Peyer's patch (tissue), 4 donors: Measurements from ENCODE around the gene PALS2. TPM values are rescaled to one million over a fixed set of nuclear protein-coding genes. Genes with fewer than 3 reads are reported as not detected.

Experiments
- DNase-seq, 3 donors: peaks; one replicate each; pipeline ENCODE4 v3.0.0-alpha.2; 2017 to 2019
- H3K27ac ChIP-seq, 4 donors: fragments of 200-600 bp; sonication (generic); one replicate each; pipeline ENCODE4 v1.5.1; 2016 to 2019
- H3K27me3 ChIP-seq, 2 donors: fragments of 200-600 bp; sonication (generic); one replicate each; pipeline ENCODE4 v1.5.1; 2019
- H3K36me3 ChIP-seq, 3 donors: fragments of 200-600 bp; sonication (generic); one replicate each; pipeline ENCODE4 v1.5.1; 2016 to 2019
- H3K4me1 ChIP-seq, 4 donors: fragments of 200-600 bp; sonication (generic); one replicate each; pipeline ENCODE4 v1.5.1; 2016 to 2019
- H3K4me3 ChIP-seq, 4 donors: fragments of 200-600 bp; sonication (generic); 1 replicate in 3 of 4; 2 replicates in 1 of 4; pipeline ENCODE4 v1.5.1; 2016 to 2019; ENCODE audit warnings: mild to moderate bottlenecking in 1 of 4
- H3K9me3 ChIP-seq, 4 donors: fragments of 200-600 bp; sonication (generic); one replicate each; pipeline ENCODE4 v1.5.1; 2016 to 2019; ENCODE audit warnings: mild to moderate bottlenecking in 1 of 4
- POLR2A ChIP-seq, 2 donors: fragments of 450-650 bp; IDR thresholded peaks; one replicate each; pipeline ENCODE4 v1.5.1; 2017; ENCODE audit warnings: antibody characterized with exemption in 2 of 2, mild to moderate bottlenecking in 2 of 2, moderate library complexity in 2 of 2
- total RNA-seq, 4 donors: library from RNA; depleted of rRNA; stranded (reverse); fragments of >200 nt; gene quantifications; one replicate each; pipeline ENCODE4 v1.1.0, GENCODE V29; 2016
- TF ChIP-seq, protein P1 (sequence below), 6 experiments: fragments of 450-650 bp in 4 of 6; fragments of 200-600 bp in 2 of 6; sonication (generic) in 1 of 6; IDR thresholded peaks; one replicate each; pipeline ENCODE4 v1.5.1; 2017 to 2019; ENCODE audit warnings: antibody characterized with exemption in 6 of 6, mild to moderate bottlenecking in 3 of 6, moderate library complexity in 1 of 6

The PALS2 gene
- total RNA-seq, 4 donors from 2014 or later: 15.3 to 24.8 (median 20.3) TPM

- no peak for TF ChIP-seq POLR2A (IDR thresholded peaks at IDR 0.05)
- TF ChIP-seq, protein P1, sequence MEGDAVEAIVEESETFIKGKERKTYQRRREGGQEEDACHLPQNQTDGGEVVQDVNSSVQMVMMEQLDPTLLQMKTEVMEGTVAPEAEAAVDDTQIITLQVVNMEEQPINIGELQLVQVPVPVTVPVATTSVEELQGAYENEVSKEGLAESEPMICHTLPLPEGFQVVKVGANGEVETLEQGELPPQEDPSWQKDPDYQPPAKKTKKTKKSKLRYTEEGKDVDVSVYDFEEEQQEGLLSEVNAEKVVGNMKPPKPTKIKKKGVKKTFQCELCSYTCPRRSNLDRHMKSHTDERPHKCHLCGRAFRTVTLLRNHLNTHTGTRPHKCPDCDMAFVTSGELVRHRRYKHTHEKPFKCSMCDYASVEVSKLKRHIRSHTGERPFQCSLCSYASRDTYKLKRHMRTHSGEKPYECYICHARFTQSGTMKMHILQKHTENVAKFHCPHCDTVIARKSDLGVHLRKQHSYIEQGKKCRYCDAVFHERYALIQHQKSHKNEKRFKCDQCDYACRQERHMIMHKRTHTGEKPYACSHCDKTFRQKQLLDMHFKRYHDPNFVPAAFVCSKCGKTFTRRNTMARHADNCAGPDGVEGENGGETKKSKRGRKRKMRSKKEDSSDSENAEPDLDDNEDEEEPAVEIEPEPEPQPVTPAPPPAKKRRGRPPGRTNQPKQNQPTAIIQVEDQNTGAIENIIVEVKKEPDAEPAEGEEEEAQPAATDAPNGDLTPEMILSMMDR (IDR thresholded peaks at IDR 0.05): no peak
- no peak for DNase-seq
- H3K27ac ChIP-seq: no peak overlapping the region
- no peaks in the 10 kb centered on the region for H3K9me3 ChIP-seq
- H3K4me1 ChIP-seq: no peaks in the 10 kb centered on the region
- H3K4me3 ChIP-seq: no peak overlapping the region
- no peaks in the 10 kb centered on the region for H3K27me3 ChIP-seq
- no peaks in the 10 kb centered on the region for H3K36me3 ChIP-seq
These were observed 29.7 kb downstream of the PALS2 start for GRCh38 chr7:24602860-24603456.

DNA sequence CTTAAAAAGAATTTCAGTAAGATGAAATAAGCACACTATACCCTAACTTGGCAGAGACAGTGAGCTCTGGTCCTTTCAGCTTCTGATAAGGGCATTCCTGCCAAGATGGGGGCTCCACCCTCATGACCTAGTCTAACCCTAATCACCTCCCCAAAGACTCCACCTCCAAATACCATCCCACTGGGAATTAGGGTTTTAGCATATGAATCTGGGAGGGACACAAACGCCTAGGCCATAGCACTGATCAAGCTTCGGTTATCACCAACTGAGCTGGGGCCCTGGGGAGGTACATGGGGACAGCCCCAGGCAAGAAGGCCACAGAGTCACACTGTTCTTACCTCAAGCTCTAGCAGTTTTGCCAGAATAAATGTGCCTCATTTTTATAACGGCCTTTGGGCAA, 31.4 kb downstream of the PALS2 start:
- no peaks in the 10 kb centered on the region for H3K4me1 ChIP-seq
- no peaks in the 10 kb centered on the region for H3K36me3 ChIP-seq
- TF ChIP-seq, protein P1 (IDR thresholded peaks at IDR 0.05): no peak
- no peak for TF ChIP-seq POLR2A (IDR thresholded peaks at IDR 0.05)
- H3K9me3 ChIP-seq: no peaks in the 10 kb centered on the region
- no peaks in the 10 kb centered on the region for H3K27me3 ChIP-seq
- H3K4me3 ChIP-seq: no peak overlapping the region
- no peak for DNase-seq
- H3K27ac ChIP-seq: no peak overlapping the region

DNA sequence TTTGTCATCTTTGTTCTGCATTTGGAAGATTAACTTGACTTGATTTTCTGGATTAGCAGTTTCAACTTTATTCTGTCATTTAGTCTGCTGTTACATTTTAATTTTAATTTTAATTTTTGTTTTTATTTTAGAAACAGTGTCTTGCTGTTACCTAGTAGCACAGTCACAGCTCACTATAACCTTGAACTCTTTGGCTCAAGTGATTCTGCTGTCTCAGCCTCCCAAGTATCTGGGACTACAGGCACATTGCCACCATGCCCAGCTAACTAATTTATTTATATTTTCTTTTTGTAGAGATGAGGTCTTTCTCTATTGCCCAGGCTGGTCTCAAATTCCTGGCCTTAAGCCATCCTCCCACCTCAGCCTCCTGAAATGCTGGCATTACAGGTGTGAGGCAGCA, 35.3 kb downstream of the PALS2 start:
- DNase-seq: no peak
- H3K27me3 ChIP-seq: no peaks in the 10 kb centered on the region
- no peaks in the 10 kb centered on the region for H3K9me3 ChIP-seq
- no peak for TF ChIP-seq POLR2A (IDR thresholded peaks at IDR 0.05)
- TF ChIP-seq, protein P1 (IDR thresholded peaks at IDR 0.05): no peak
- no peak overlapping the region for H3K4me3 ChIP-seq
- no peaks in the 10 kb centered on the region for H3K36me3 ChIP-seq
- H3K4me1 ChIP-seq: no peaks in the 10 kb centered on the region
- H3K27ac ChIP-seq: no peak overlapping the region

DNA sequence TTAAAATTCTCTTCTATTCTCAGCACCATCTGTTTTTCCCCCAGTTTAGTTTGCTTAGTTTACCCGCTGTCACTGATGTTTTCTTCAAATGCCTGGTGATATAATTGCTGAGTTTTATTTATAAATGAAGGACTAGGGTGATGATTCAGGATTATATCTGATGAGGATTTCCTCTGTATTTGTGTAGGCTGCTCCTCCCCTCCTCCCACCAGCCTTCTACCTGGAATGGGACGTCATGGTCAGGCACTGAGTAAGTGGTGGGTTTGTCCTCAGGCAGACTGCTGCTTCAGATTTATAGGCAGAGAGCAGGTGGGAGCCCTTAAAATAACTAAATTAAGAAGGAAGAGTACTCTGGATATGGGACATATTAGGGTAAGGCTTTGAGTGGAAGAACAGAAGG, 35.8 kb downstream of the PALS2 start:
- no peak for DNase-seq
- Histone ChIP-seq H3K4me3 (no peak overlapping the region), H3K27me3 (no peaks in the 10 kb centered on the region), H3K27ac (no peak overlapping the region), H3K9me3 (no peaks in the 10 kb centered on the region), H3K4me1 (no peaks in the 10 kb centered on the region), H3K36me3 (no peaks in the 10 kb centered on the region)
- TF ChIP-seq, protein P1 (IDR thresholded peaks at IDR 0.05): no peak
- no peak for TF ChIP-seq POLR2A (IDR thresholded peaks at IDR 0.05)

GRCh38 chr7:24609570-24609969, 36.3 kb downstream of the PALS2 start:
- Histone ChIP-seq H3K27ac (no peak overlapping the region), H3K9me3 (no peaks in the 10 kb centered on the region), H3K4me1 (no peaks in the 10 kb centered on the region), H3K4me3 (no peak overlapping the region), H3K36me3 (no peaks in the 10 kb centered on the region), H3K27me3 (no peaks in the 10 kb centered on the region)
- TF ChIP-seq POLR2A (IDR thresholded peaks at IDR 0.05): no peak
- TF ChIP-seq, protein P1 (IDR thresholded peaks at IDR 0.05): no peak
- no peak for DNase-seq

DNA sequence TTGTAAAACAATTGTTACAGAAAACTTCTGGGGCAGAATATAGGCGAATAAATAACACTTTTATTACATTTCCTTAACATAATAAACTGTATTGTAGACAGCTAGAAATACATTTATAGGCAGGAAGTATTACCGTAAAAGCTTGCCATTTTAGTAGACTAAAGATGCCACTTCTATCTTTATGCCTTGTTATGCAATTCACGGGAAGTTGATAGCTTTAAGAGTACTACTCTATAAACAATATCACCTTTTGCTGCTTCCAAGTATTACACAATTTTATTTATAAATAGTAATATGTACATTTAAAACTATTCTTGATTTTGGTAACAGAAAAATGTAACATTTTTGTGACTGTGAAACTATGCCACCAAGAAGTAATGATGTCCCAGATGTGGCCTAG, 37.9 kb downstream of the PALS2 start:
- Histone ChIP-seq H3K4me3 (no peak overlapping the region), H3K27me3 (no peaks in the 10 kb centered on the region), H3K4me1 (no peaks in the 10 kb centered on the region), H3K36me3 (no peaks in the 10 kb centered on the region), H3K9me3 (no peaks in the 10 kb centered on the region), H3K27ac (no peak overlapping the region)
- TF ChIP-seq POLR2A (IDR thresholded peaks at IDR 0.05): no peak
- TF ChIP-seq, protein P1 (IDR thresholded peaks at IDR 0.05): no peak
- DNase-seq: no peak
